ENCODE results near the gene FLVCR2.

Gene FLVCR2

DNA sequence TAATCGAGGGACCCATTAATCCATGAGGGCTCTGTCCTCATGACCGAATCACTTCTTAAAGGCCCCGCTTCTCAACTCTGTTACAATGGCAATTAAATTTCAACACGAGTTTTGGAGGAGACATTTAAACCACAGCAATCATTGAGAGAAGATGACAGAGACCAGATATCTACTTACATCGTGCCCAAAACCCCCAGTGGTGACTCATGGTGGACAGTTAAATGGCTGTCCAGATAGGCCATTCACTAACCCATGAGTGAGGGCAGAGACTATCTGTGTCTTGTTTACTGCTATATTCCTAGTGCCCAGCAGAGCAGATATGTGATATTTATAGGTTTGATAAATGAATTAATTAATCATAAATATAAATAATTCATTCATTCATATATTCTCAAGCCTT is 20.0 kb upstream of the FLVCR2 start:
- no peak for DNase-seq

DNA sequence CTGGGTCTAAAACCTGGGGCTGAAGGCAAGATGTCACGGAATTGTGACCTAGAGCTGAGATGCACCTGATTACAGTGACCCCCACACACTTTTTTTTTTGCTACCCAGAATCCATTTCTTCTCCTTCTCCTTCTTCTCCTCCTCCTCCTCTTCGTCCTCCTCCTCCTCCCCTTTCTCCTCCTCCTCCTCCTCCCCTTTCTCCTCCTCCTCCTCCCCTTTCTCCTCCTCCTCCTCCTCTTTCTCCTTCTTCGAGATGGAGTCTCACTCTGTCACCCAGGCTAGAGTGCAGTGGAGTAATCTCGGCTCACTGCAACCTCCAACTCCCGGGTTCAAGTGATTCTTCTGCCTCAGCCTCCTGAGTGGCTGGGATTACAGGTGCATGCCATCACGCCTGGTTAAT is 19.4 kb upstream of the FLVCR2 start:
- no peak for DNase-seq

DNA sequence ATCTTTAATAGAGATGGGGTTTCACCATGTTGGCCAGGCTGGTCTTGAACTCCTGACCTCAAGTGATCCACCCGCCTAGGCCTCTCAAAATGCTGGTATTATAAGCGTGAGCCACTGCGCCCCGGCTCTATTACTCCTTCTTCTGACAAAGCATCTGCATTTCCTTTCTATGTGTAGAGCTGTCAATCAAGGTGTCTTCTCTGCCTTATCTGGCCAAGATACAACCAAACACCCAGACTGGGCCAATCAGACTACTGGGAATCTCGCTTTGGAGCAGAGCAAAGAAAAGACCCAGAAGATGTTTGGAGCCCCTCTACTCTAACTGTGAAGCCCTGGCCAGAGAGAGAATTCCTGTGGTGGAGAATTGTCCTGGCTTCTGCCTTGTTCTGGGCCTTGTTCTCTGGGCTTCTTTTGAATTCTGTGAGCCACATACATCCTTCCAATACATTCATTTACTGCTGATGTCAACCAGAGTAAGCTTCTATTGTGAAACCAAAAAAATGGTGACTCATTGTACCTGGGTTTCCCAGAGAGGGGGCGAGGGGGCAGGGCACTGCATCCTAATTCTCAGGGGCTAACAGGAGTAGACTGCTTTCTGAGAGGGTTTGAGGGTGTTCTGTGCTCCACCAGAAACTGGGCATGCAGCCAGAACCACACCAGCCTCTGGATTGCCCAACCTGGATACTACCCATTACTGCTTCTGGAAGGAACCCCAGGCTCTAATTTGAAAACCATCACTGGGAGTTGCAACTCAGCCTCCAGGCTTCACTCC is 18.8 kb upstream of the FLVCR2 start:
- DNase-seq, result no peak

DNA sequence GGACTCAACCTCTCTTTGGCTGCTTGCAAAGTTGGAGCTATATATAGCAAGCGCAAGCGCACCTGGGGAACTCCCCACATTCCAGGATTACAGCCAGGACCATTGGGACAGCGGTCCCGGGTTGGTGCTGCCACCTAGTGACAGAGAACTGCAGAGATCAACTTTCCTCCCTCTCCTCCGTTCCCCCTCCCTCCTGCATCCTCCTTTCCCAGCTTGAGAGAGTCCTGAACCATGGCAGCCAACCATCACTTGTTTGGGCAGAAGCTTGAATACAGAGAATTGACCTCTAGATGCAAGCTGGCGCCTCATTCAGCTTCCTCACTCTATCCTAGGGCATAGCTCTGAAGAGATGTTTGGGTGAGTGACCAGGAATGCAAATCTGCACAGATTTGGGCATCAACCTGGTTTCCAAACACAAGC is 17.4 kb upstream of the FLVCR2 start:
- DNase-seq, result peak; percentile 48 to 73

DNA sequence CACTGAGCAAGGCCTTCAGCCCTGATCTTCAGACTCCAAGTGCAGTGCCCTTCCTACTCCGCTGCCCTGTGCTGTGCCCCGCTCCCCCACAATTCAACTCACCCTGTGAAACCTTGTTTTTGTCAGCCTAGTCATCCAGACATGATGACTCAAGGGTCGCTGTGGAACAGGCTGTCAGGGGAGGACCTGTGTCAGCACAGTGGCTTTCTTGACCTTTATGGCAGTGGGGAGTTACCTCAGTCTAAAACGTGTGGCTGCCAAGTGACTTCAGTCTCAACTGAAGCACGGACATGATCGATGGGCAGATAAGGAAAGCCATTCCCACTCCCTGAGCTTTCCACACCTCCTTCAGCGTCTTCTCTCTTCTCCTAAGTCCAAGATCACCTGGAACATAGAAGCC is 16.3 kb upstream of the FLVCR2 start:
- DNase-seq, result no peak

DNA sequence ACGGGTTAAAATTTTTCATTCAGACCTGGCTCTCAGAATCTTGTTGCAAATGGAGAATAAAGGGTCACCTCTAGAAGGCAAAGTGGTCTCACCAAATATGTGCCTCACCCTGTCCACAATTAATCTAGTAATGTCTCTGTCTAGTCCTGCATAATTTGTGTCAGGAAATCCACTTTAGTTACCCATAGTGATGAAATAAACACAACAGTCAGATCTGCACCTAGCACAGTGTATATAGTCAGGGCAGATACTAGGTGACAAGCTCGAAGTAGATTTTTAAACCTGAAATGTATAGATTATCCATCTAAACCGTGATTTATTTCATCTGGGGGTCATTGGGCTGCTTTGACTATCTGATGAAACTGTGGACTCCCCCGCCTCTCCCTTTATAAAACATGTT is 15.9 kb upstream of the FLVCR2 start:
- no peak for DNase-seq

DNA sequence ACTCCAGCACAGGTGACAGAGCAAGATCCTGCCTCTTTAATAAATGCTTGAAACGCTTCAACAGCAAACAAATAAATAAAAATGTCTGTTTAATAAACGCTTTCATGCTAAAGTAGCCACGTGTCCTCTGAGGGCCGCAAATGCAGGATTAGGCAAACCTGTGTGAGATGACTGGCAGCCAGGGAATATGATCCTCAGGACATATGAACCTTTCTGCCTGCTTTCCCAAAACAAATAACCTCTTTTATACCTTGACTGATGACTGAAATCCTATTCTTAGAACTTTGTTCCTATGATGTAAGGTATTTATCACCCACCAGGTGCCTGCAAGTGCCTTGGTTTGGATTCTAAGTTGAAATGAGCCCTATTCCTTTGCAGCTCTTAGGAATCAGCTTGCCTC is 14.5 kb upstream of the FLVCR2 start:
- DNase-seq, result no peak

DNA sequence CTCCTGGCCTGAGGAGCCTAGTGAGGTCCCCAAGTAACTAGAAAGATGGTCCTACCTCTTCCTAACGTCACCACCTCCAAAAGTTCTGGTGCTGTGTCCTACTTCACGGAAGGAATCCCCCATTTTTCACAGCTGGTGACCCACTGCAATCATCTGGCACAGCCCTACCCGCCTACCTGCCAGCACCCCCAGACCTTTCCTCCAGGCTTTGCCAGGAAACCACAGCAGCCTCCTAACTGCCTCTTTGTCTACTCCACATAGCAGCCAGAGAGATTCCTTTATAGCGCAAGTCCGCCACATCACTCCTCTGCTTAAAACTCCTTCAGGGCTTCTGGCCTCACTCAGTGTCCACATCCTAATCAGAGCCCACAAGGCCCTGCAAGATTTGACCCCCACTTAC is 13.4 kb upstream of the FLVCR2 start:
- DNase-seq, result no peak

DNA sequence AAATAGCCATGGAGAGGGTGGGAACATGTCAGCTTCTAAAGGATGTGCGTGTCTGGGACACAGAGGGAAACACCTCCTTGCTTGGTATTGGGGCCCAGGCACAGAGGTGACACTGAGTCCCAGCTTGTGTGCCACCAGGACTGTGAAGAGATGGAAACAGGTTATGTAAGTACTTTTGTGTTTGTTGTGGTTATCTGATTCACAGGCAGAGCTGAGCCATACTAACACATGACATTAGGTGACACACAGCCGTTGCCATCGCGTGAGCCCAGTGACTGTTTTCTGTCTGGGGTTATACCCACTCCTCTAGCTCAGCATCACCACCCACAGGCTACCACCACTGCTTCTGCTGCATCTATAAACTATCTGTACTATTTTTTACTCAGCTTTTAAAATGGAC is 12.1 kb upstream of the FLVCR2 start:
- DNase-seq, result no peak

DNA sequence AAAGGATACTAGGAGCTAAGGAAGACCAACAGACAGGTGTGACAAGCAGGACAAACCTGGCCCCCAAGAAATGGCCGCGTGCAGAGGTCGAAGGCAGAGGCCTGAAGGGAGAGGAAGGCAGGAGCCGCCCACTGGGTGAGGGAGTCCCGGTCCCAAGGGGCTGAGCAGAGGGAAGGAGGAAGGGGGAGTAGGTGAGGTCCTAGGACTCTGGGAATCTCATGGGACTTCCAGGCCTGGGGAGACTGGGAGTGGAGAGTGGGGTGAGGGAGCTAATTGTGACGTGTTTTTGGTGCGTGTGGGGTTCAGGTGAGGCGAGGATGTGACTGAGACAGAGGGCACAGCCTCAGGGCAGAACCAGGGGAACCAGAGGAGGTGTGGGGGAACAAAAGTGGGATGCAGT is 11.7 kb upstream of the FLVCR2 start:
- DNase-seq, result no peak

DNA sequence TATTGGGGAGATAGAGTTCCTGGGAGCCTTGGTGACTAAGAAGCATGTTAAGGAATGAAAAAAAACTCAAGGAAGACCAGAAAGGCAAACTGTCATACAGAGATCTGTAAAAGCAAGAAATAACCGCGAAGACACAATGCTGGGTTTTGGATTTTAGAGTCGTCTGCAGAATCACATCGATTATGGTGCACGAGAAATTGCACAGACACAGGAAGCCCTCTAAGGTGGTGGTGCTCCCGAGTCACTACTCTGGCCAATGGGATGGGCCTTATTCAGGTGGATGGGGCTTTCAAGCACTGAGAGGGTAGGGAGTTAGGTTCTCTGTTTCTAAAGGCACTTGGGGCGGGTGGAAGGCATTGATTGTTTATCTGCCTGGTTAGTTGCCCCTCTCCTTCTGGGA is 10.3 kb upstream of the FLVCR2 start:
- no peak for DNase-seq

DNA sequence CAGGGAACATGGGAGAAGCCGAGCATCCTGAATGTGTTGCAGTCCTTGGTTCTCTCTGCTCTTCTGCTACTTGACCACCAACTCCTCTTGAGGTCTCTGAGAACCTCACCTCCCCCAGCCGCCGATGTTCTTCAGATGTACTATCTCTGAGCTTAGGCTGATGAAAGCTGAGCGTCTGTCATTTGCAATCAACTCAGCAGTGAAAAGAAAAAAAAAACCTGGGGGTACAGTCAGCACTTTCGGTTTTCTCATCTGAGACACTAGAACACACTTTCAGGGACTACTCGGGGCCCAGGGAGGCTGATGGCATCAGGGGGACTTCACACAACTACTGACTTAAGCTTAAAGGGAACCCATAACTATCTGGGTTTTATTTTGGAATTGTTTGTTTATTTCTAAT is 9.6 kb upstream of the FLVCR2 start:
- no peak for DNase-seq

DNA sequence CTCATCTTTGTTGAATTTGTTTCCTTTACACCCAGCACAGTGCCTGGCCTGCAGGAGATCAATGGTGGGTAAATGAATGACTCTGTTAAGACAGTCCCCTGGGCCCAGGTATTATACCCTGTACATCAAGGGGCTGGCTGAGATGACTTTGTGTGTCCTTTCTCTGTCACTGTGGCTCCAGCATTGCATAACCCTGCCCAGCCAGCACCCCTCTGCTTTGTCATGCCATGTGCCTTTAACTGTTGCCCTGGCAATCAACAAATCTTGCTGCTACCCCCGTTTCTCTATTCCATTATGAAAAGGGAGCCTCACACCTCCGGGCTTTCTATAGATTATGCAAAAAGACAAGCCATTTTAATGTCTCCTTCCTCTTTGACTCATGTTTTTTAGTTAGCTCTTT is 7.6 kb upstream of the FLVCR2 start:
- no peak for DNase-seq

DNA sequence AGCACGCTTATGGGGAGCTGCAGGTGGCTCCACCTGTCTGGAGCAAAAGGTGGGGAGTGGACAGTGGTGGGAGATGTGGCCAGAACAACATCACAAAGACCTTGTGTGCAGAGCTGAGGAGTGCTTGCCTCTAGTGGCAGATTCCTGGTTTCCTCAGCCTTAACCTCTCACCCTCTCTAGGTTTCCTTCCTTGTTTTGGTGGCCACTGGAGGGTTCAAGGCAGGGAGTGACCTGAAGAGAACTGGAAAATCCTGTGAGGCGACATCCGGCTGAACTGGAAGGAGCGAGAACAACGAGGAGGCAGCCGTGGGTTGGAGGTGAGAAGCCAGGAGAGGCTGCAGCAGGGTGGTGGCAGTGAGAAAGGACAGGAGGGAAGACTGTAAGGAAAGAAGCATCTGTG is 6.3 kb upstream of the FLVCR2 start:
- no peak for DNase-seq

DNA sequence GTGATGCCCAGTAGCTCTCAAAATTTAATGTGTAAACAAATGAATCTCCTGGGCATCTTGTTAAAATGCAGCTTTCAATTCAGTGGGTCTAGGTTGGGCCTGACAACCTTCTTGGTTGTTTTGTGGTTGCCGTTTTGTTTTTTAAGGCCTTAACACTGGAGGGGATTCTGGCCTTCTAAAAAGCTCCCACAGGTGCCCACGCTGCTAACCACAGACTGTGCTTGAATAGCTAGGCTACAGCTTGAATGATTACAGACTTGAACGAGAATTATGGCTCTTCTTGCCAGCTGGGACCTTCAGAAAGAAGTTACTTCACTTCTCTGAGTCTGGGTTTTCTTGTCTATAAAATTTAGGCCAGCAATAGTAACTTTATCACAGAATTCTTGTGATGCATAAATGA is 1.3 kb upstream of the FLVCR2 start:
- no peak for DNase-seq

DNA sequence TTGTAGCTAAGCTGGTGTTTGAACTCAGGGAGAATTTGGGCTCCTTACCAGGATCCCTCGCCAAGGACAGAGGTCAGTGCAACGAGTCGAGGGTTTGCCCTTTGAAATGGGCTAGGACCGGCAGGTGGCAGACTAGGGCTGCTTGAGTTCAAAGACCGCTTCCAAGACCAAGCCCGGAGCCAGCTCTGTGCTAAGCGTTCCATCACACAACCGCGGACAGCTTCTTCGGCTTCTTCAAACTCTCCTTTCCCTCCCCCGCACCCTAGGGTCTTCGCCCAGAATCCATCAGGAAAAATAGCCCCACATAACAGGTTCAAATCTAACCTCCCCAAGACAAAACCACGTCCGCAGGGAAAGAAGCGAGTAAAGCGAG is 705 bp upstream of the FLVCR2 start:
- DNase-seq, result peak; percentile 35 to 80

DNA sequence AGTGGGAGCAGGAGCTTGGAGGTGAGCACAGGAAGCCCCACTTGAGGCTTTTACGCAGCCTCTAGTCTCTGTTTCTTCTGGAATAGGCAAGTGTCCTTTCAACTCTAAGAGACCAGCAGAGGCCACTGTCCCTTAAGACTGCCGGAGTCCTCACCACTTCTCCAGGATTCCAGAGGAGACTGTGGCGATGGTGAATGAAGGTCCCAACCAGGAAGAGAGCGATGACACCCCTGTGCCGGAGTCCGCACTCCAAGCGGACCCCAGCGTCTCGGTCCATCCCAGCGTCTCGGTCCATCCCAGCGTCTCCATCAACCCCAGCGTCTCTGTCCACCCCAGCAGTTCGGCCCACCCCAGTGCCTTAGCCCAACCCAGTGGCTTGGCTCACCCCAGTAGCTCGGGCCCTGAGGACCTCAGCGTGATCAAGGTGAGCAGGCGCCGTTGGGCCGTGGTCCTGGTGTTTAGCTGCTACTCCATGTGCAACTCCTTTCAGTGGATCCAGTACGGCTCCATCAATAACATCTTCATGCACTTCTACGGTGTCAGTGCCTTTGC is 442 bp downstream of the FLVCR2 start:
- peak in 1 of 2 experiments; percentile 10 for DNase-seq

DNA sequence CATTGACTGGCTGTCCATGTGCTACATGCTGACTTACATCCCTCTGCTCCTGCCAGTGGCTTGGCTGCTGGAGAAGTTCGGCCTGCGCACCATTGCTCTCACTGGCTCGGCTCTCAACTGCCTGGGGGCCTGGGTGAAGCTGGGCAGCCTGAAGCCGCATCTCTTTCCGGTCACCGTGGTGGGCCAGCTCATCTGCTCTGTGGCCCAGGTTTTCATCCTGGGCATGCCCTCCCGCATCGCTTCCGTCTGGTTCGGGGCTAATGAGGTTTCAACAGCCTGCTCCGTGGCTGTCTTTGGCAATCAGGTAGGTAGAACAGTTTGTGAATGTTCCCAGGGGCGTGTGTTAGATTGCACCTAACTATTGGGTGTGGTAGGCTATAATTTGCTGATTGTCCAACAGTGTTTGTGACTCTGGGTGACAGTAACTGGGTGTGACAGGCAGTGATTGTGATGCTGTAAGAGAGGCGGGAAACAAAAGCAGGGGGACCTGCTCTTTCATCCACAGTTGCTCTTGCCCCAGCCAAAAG is 981 bp downstream of the FLVCR2 start:
- DNase-seq, result no peak

DNA sequence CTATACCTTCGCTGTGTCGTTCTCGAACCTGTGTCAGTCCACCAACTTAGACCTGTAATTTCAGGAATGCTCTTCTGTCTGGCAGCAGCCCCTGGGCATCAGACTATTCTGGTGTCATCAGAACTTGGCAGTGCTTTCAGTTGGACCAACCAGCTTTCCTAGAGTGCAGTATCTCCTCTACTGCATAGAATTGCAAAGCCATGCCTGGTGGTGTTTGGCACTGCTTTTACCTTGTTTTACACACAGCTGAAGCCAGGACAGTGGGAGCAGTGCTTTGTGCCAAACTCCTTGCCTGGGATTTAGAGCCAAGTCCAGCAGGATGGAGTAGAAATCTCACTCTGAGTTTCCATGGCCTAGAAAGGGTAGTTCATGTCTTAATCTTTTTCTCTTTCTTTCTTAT is 1.5 kb downstream of the FLVCR2 start:
- DNase-seq, result no peak

DNA sequence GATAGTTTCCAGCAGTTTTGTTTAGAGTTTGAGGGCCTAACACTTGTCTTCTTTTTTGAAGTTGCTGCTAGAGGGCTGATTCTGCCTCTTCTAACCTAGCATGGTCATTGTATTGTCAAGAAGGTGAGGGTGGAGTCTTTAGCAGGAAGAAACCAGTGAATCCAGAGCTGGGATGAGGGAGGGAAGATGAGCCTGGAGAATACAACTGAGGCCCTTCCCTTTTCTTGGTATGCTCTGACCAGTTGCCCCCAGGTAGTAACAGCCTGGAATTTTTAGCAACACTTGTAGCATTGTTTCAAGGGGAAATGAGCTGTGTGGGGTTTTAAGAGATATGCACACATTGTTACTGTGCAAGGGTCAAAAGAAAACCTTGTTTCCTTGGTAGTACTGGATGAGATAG is 9.0 kb downstream of the FLVCR2 start:
- no peak for DNase-seq

DNA sequence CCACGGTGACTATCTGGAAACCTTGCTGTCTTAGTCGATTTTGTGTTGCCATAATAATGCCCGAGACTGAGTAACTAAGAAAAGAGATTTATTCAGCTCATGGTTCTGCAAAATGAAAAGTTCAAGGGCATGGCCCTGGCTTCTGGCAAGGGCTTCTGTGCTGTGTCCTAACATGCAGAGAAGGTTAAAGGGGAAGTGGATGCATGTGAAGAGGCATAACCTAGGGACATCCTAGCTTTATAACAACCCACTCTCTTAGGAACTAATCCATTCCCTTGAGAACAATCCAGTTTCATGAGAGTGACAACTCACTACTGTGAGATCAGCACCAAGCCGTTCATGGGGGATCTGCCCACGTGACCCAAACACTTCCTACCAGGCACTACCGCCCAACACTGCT is 11.5 kb downstream of the FLVCR2 start:
- DNase-seq, result no peak

DNA sequence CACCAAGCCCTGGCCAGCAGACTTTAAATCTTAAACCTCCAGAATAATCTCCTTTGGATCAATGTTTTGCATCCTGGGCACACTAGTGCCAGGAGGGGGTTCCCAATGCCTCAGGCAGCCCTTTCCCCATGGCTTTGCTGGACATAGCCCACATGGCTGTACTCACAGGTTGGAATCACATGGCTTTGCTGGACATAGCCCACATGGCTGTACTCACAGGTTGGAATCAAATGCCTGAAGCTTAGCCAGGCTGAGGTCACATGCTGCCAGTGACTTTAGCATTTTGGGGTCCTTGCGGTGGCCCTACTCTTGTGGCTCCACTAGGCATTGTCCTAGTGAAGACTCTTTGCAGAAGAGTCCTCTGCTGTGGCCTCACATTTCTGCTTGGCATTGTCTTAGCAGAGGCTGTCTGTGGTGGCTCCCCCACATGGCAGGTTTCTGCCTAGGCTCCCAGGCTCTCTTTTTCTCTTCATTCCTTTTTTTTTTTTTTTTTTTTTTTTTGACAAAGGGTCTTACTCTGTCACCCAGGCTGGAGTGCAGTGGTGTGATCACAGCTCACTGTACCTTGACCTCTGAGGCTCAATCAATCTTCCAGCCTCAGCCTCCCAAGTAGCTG is 13.0 kb downstream of the FLVCR2 start:
- DNase-seq, result no peak

DNA sequence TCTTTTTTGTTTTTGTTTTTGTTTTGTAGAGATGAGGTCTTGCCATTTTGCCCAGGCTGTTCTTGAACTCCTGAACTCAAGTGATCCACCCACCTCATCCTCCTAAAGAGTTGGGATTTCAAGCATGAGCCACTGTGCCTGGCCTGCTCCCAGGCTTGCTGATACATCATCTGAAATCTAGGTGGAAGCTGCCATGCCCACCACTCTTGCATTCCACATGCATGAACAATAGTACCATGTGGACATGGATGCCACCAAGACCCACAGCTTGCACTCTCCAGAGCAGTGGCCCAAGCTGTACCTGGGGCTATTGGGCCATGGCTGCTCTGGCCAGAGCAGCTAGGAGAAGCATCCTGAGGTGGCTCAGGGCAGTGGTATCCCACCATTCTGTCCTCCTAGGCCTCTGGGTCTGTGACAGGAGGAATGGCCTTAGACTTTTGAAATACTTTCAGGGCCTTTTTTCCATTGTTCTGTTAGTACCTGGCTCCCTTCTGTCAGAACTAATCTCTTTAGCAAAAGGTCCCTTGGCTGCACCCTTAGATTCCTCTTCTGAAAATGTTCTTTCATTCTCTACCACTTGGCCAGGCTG is 13.7 kb downstream of the FLVCR2 start:
- DNase-seq, result no peak

DNA sequence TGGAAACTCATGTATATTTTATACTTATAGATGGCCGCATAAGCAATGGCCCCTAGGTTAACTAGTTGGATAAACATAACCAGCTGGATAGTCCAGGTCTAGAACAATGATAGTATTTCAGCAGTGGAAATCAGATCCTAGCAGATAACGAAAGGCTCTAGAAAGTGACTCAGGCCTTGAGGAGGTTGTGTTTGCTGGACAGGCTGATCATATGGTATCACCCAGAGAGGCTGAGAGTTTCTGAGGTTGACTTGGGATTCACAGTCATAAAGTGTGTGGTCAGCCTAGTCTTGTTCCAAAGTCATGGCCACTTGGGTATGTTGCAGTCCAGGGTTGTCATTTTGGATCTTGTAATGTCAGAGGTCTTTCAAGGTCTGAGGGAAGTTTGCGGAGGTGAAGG is 16.8 kb downstream of the FLVCR2 start:
- DNase-seq, result no peak
